SK-N-SH (cell line): ENCODE measurements around the gene IL32. TPM values are rescaled to one million over a fixed set of nuclear protein-coding genes. Genes with fewer than 3 reads are reported as not detected.

ENCODE experiments used
- CTCF ChIA-PET: fragments of 300-600, 350-600 bp; formaldehyde crosslinking; extraction: SDS; loops from one replicate; lab custom pipeline; 2021; lab: Yijun Ruan, JAX
- POLR2A ChIA-PET: fragments of 350-600 bp; sonication (Branson Sonifier 250); formaldehyde crosslinking; extraction: SDS; loops from one replicate; lab custom pipeline; 2020; ENCODE audit warnings: antibody characterized with exemption, inconsistent platforms; lab: Yijun Ruan, JAX
- DNase-seq: peaks from one replicate; pipeline ENCODE4 v3.0.0; 2012
- H2AFZ ChIP-seq: fragments of 200-600 bp; sonication (generic); 2 replicates; pipeline ENCODE4 v1.8.1; 2016; ENCODE audit warnings: antibody characterized with exemption, mild to moderate bottlenecking, low read depth
- H3F3A ChIP-seq: fragments of 200-600 bp; sonication (generic); replicated peaks from 2 replicates; pipeline ENCODE3; 2016; ENCODE audit warnings: antibody characterized with exemption, mild to moderate bottlenecking; ENCODE audit not compliant: insufficient read depth
- H3K27ac ChIP-seq, 2 experiments: fragments of 200-500 bp in 1 of 2; fragments of 200-600 bp in 1 of 2; sonication (Bioruptor generic) in 1 of 2; sonication (generic), shearing (Covaris generic) in 1 of 2; 2 replicates each; pipeline versions ENCODE4 v1.5.1 to v1.6.1; 2014 to 2016; ENCODE audit warnings: low read depth in 2 of 2, inconsistent platforms in 1 of 2, low read length in 1 of 2, mild to moderate bottlenecking in 1 of 2, mixed read lengths in 1 of 2
- H3K27me3 ChIP-seq: fragments of 200-600 bp; sonication (generic), shearing (Covaris generic); 2 replicates; pipeline ENCODE4 v1.6.1; 2016; ENCODE audit warnings: mixed run types; ENCODE audit not compliant: insufficient read depth
- H3K36me3 ChIP-seq, 2 experiments: fragments of 200-500 bp in 1 of 2; fragments of 200-600 bp in 1 of 2; sonication (Bioruptor generic) in 1 of 2; sonication (generic) in 1 of 2; replicated peaks in 1 of 2; 2 replicates each; pipeline versions ENCODE3 to v1.5.1; 2014 to 2016; ENCODE audit warnings: low read length in 1 of 2, mild to moderate bottlenecking in 1 of 2; ENCODE audit not compliant: insufficient read depth in 2 of 2, control insufficient read depth in 1 of 2
- H3K4me1 ChIP-seq, 2 experiments: fragments of 200-500 bp in 1 of 2; fragments of 200-600 bp in 1 of 2; sonication (Bioruptor generic) in 1 of 2; sonication (generic), shearing (Covaris generic) in 1 of 2; 2 replicates each; pipeline versions ENCODE4 v1.5.1 to v1.6.1; 2014 to 2016; ENCODE audit warnings: low read depth in 1 of 2, low read length in 1 of 2, mixed run types in 1 of 2; ENCODE audit not compliant: insufficient read depth in 2 of 2, control insufficient read depth in 1 of 2
- H3K4me2 ChIP-seq: fragments of 200-600 bp; sonication (generic), shearing (Covaris generic); 2 replicates; pipeline ENCODE4 v1.6.1; 2017; ENCODE audit warnings: mixed run types
- H3K4me3 ChIP-seq, 2 experiments: fragments of 200-500 bp in 1 of 2; fragments of 200-600 bp in 1 of 2; sonication (Bioruptor generic) in 1 of 2; sonication (generic), shearing (Covaris generic) in 1 of 2; 2 replicates each; pipeline versions ENCODE4 v1.5.1 to v1.8.1; 2014 to 2016; ENCODE audit warnings: low read depth in 2 of 2, inconsistent platforms in 1 of 2, low read length in 1 of 2, mild to moderate bottlenecking in 1 of 2, mixed read lengths in 1 of 2, moderate library complexity in 1 of 2
- H3K79me2 ChIP-seq: fragments of 200-600 bp; sonication (generic); 2 replicates; pipeline ENCODE4 v1.8.1; 2017; ENCODE audit warnings: mild to moderate bottlenecking; ENCODE audit not compliant: insufficient read depth
- H3K9ac ChIP-seq: fragments of 200-600 bp; sonication (generic); 2 replicates; pipeline ENCODE4 v1.6.1; 2017; ENCODE audit warnings: mixed run types
- H3K9me2 ChIP-seq: fragments of 200-600 bp; sonication (generic); 2 replicates; pipeline ENCODE4 v1.6.1; 2017; ENCODE audit warnings: mixed run types
- H3K9me3 ChIP-seq: fragments of 200-600 bp; sonication (generic); 2 replicates; pipeline ENCODE4 v1.6.1; 2017; ENCODE audit warnings: mixed run types, mild to moderate bottlenecking, moderate library complexity
- H4K20me1 ChIP-seq: fragments of 200-600 bp; sonication (generic); 2 replicates; pipeline ENCODE4 v1.6.1; 2017; ENCODE audit warnings: mild to moderate bottlenecking, mixed run types; ENCODE audit not compliant: insufficient read depth
- CHD2 ChIP-seq: fragments of 150-350 bp; IDR thresholded peaks from 2 replicates; pipeline ENCODE4 v1.6.1; 2018; ENCODE audit warnings: low read length; ENCODE audit not compliant: partially characterized antibody
- CTCF ChIP-seq: fragments of 200-600 bp; sonication (generic); IDR thresholded peaks from 2 replicates; pipeline ENCODE4 v1.6.1; 2017; ENCODE audit warnings: antibody characterized with exemption, mild to moderate bottlenecking, moderate library complexity
- FOSL2 ChIP-seq: IDR thresholded peaks from 2 replicates; pipeline ENCODE4 v1.4.0; 2012; ENCODE audit warnings: low read depth, mild to moderate bottlenecking, moderate library complexity, borderline replicate concordance
- GABPA ChIP-seq: IDR thresholded peaks from 2 replicates; pipeline ENCODE4 v1.4.0; 2012; ENCODE audit warnings: low read depth, mild to moderate bottlenecking
- GATA2 ChIP-seq: sonication (generic); formaldehyde crosslinking; IDR thresholded peaks from 2 replicates; pipeline ENCODE4 v1.5.0; 2020; ENCODE audit warnings: mild to moderate bottlenecking, missing genetic modification reagents
- JUND ChIP-seq: IDR thresholded peaks from 2 replicates; pipeline ENCODE4 v1.4.0; 2012
- MAX ChIP-seq: IDR thresholded peaks from 2 replicates; pipeline ENCODE4 v1.4.0; 2012; ENCODE audit warnings: low read depth
- MXI1 ChIP-seq: IDR thresholded peaks from 2 replicates; pipeline ENCODE4 v1.6.1; 2012; ENCODE audit warnings: mild to moderate bottlenecking, low read depth, low read length, improper control_type of control experiment
- SMC3 ChIP-seq: IDR thresholded peaks from 2 replicates; pipeline ENCODE4 v1.6.1; 2012; ENCODE audit warnings: low read depth, low read length, improper control_type of control experiment
- TCF12 ChIP-seq: IDR thresholded peaks from 2 replicates; pipeline ENCODE4 v1.4.0; 2012
- YY1 ChIP-seq: IDR thresholded peaks from 2 replicates; pipeline ENCODE4 v1.4.0; 2012; ENCODE audit warnings: low read depth, mild to moderate bottlenecking
- WGBS: methylation state at CpG from one replicate; pipeline ENCODE4 v1.1.6; 2017; ENCODE audit warnings: low lambda C conversion rate; 5-methylcytosine and 5-hydroxymethylcytosine counted together
- polyA plus RNA-seq, 3 experiments: library from polyadenylated mRNA; depleted of rRNA; stranded (reverse); fragments of >200 nt; gene quantifications; 2 replicates each; pipeline ENCODE4 v1.2.3, GENCODE V29; 2012

The IL32 gene
- polyA plus RNA-seq, 1 of the 3 experiments (the other 2 are of a cell fraction), result 26.4 TPM

- WGBS, result 81% methylated on average over 5 of the region's 5 CpGs
- H2AFZ ChIP-seq, result no peak overlapping the region
- H3K4me2 ChIP-seq, result no peak overlapping the region; the same call in 1 of the 2 replicates
Measured at GRCh38 chr16:3099395-3099731, 33.9 kb downstream of the IL32 start.

GRCh38 chr16:3099732-3100499 lies 34.5 kb downstream of the IL32 start:
- H3K9ac ChIP-seq, result no peak overlapping the region
- H3K9me3 ChIP-seq, result no peaks in the 10 kb centered on the region
- peak overlapping the region; percentile 91 for H2AFZ ChIP-seq
- 21% methylated on average over 31 of the region's 39 CpGs for WGBS
- no peak overlapping the region for H3K27ac ChIP-seq
- no peaks in the 10 kb centered on the region for H3K27me3 ChIP-seq
- no peak overlapping the region for H3K4me3 ChIP-seq
- peaks cover 9 to 11% of the 10 kb centered on the region in 2 experiments; a peak in 2 of 4 replicates for H3K4me1 ChIP-seq
- DNase-seq, result peak; percentile 98
- H3K4me2 ChIP-seq, result peak overlapping the region; percentile 57
- peaks cover 7% of the 10 kb centered on the region for H3F3A ChIP-seq
- ChIA-PET POLR2A (no interaction called here), CTCF (interaction anchor here (1.3 to 3.3 kb wide), 9 partner anchors 9 to 69 kb away, joined by 4 to 15 read pairs (median 7); partner anchors contain the start of gene ZNF205)
- H3K36me3 ChIP-seq, result no peaks in the 10 kb centered on the region
- no peaks in the 10 kb centered on the region for H4K20me1 ChIP-seq
- TF ChIP-seq SMC3, result no peak
- TF ChIP-seq YY1, result 0 out of 2 replicates have a peak, but pooled peaks have one; percentile 68
- no peaks in the 10 kb centered on the region for H3K79me2 ChIP-seq
- no peaks in the 10 kb centered on the region for H3K9me2 ChIP-seq

More at GRCh38 chr16:3099395-3099731, 33.9 kb downstream of the IL32 start:
- no peak for DNase-seq
- Histone ChIP-seq H3F3A (peaks cover 7% of the 10 kb centered on the region), H3K36me3 (no peaks in the 10 kb centered on the region), H4K20me1 (no peaks in the 10 kb centered on the region), H3K9ac (no peak overlapping the region), H3K9me2 (no peaks in the 10 kb centered on the region), H3K4me3 (no peak overlapping the region), H3K27ac (no peak overlapping the region)
- no peak for TF ChIP-seq SMC3
- TF ChIP-seq, all 33 proteins: peak for 0
- peaks cover 9 to 11% of the 10 kb centered on the region in 2 experiments; a peak in 2 of 4 replicates for H3K4me1 ChIP-seq
- no peaks in the 10 kb centered on the region for H3K27me3 ChIP-seq
- ChIA-PET POLR2A (no interaction called here), CTCF (interaction anchor here (1.0 to 4.1 kb wide), 8 partner anchors 9 to 70 kb away, joined by 3 to 34 read pairs (median 6); no protein-coding TSS in a partner anchor)
- H3K9me3 ChIP-seq, result no peaks in the 10 kb centered on the region
- H3K79me2 ChIP-seq, result no peaks in the 10 kb centered on the region

- POLR2A ChIA-PET, result no interaction called here
- Histone ChIP-seq H3K4me1 (peaks cover 9 to 14% of the 10 kb centered on the region in 2 experiments; a peak in 2 of 4 replicates), H3F3A (peaks cover 7% of the 10 kb centered on the region), H2AFZ (no peak overlapping the region), H4K20me1 (no peaks in the 10 kb centered on the region), H3K4me2 (no peak overlapping the region), H3K9me2 (no peaks in the 10 kb centered on the region), H3K4me3 (peak overlapping the region in 1 of 2 experiments; percentile 14; a peak in 1 of 4 replicates), H3K9me3 (no peaks in the 10 kb centered on the region), H3K27ac (no peak overlapping the region), H3K27me3 (no peaks in the 10 kb centered on the region), H3K36me3 (no peaks in the 10 kb centered on the region), H3K9ac (no peak overlapping the region), H3K79me2 (no peaks in the 10 kb centered on the region)
- CTCF ChIA-PET, result interaction anchor here (0.7 to 3.0 kb wide), 13 partner anchors 11 to 70 kb away, joined by 3 to 15 read pairs (median 4); partner anchors contain the start of gene ZNF205
- WGBS, result 63% methylated on average over 29 of the region's 29 CpGs
- peak; percentile 70 for DNase-seq
- TF ChIP-seq CHD2 (no peak), JUND (no peak), MXI1 (no peak), FOSL2 (no peak), GATA2 (CRISPR knock-in tag) (no peak), GABPA (no peak), CTCF (peak; percentile 70), MAX (no peak), TCF12 (no peak)
Measured at GRCh38 chr16:3101018-3101840, 35.8 kb downstream of the IL32 start.
